ENCODE data around the gene CNNM4. TPM values are rescaled to one million over a fixed set of nuclear protein-coding genes. Genes with fewer than 3 reads are reported as not detected.

Gene CNNM4
- total and polyA plus RNA-seq, 2 of the 4 experiments (the other 2 are of a cell fraction): 2.0 to 4.1 TPM

DNA sequence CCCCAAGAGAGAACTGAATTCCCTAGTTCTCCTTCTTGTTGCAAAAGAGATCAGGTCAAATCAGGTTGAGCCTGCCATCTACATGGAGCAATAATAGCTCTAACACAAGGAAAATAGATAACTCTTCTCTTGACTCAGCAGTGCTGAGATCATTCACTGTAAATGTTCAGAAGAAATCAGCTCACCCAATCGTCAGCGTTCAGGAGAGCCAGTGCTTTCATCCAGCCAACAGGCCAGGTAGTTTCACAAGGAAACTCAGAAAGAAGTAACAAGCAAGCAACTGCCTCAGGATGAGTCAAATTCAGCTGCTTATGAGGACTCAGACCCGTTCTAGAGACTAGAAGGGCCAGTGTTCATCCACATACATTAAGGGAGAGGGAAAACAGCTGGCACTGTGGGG, 26.8 kb upstream of the CNNM4 start:
- intact Hi-C loops (cut with micrococcal nuclease) (no loop called here), dilution Hi-C loops (cut with HindIII; ENCODE audit: low sequenced_read_pairs, unreplicated experiment) (no loop called here), in situ Hi-C loops (cut with MboI; ENCODE audit: low sequenced_read_pairs) (no loop called here)
- Histone ChIP-seq H2AK9ac (replicated peaks; ENCODE audit: low read depth, low read length, poor library complexity) (no peak overlapping the region), H3K14ac (replicated peaks; ENCODE audit: low read depth, low read length) (no peak overlapping the region), H4K8ac (ENCODE audit: low read depth in 2 of 2, low read length in 2 of 2) (no peak overlapping the region), H4K91ac (ENCODE audit: insufficient read depth, low read depth, low read length) (no peak overlapping the region), H2BK5ac (ENCODE audit: low read depth, low read length, poor library complexity, severe bottlenecking) (no peak overlapping the region), H3K27me3 (ENCODE audit: control insufficient read depth, insufficient read depth, low read length) (no peaks in the 10 kb centered on the region), H3K56ac (ENCODE audit: extremely low read depth, insufficient read depth, low read length) (no peak overlapping the region), H4K5ac (ENCODE audit: low read depth, low read length) (no peak overlapping the region), H3K27ac (ENCODE audit: insufficient read depth, low read length) (no peak overlapping the region), H3K4me3 (ENCODE audit: insufficient read depth, low read depth, low read length) (no peak overlapping the region), H3K36me3 (ENCODE audit: control insufficient read depth, insufficient read depth, low read length) (peaks cover 34% of the 10 kb centered on the region), H3K4me2 (ENCODE audit: low read depth, low read length) (no peak overlapping the region), H3K9me1 (ENCODE audit: insufficient read depth, low read length) (no peaks in the 10 kb centered on the region), H3K4ac (ENCODE audit: low read depth, low read length) (no peak overlapping the region), H2AFZ (replicated peaks; ENCODE audit: low read length, poor library complexity) (no peak overlapping the region), H3K18ac (ENCODE audit: low read depth, low read length) (no peak overlapping the region), H4K20me1 (ENCODE audit: insufficient read depth, low read length) (no peaks in the 10 kb centered on the region), H3K4me1 (ENCODE audit: control insufficient read depth, insufficient read depth, low read length) (peaks cover 2% of the 10 kb centered on the region), H2BK15ac (ENCODE audit: low read depth, low read length) (no peak overlapping the region), H2BK120ac (ENCODE audit: low read depth, low read length) (no peak overlapping the region), H3K79me1 (ENCODE audit: low read depth in 1 of 2, low read length in 2 of 2) (peaks cover 25 to 32% of the 10 kb centered on the region in 2 experiments), H2AK5ac (ENCODE audit: low read depth, low read length) (no peak overlapping the region), H3K23ac (ENCODE audit: low read depth, low read length) (no peak overlapping the region), H3K9me3 (ENCODE audit: control insufficient read depth, insufficient read depth, low read length) (no peaks in the 10 kb centered on the region), H3K9ac (ENCODE audit: low read depth, low read length) (no peak overlapping the region), H2BK20ac (ENCODE audit: low read depth, low read length) (no peak overlapping the region)
- 93% methylated on average over 2 of the region's 3 CpGs; no CpG with 5 or more reads in 1 of the 2 experiments for WGBS, 2 experiments (ENCODE audit: extremely low coverage in 2 of 2, insufficient read length in 1 of 2)
- CTCF ChIA-PET: no interaction called here
- POLR2A ChIA-PET (ENCODE audit: unreplicated experiment): no interaction called here
- DNase-seq (no peak), ATAC-seq (ENCODE audit: low read depth) (no peak)
- TF ChIP-seq CEBPB (IDR thresholded peaks at IDR 0.05; ENCODE audit: low read depth, low read length) (no peak), NFE2L2 (IDR thresholded peaks at IDR 0.05; ENCODE audit: low read depth, low read length) (no peak), RFX5 (IDR thresholded peaks at IDR 0.05; ENCODE audit: low read depth, low read length) (no peak), RAD21 (IDR thresholded peaks at IDR 0.05; ENCODE audit: low read length) (no peak), MAZ (IDR thresholded peaks at IDR 0.05; ENCODE audit: borderline replicate concordance, low read depth, low read length) (no peak), POLR2A (IDR thresholded peaks at IDR 0.05; ENCODE audit: low read depth, low read length) (no peak), BHLHE40 (IDR thresholded peaks at IDR 0.05; ENCODE audit: low read depth, low read length) (no peak), MXI1 (IDR thresholded peaks at IDR 0.05; ENCODE audit: borderline replicate concordance, low read depth, low read length) (no peak), MAFK (IDR thresholded peaks at IDR 0.05; ENCODE audit: low read depth, low read length) (no peak), RCOR1 (IDR thresholded peaks at IDR 0.05; ENCODE audit: insufficient replicate concordance, low read length) (no peak), FOS (IDR thresholded peaks at IDR 0.05; ENCODE audit: low read depth, low read length) (no peak), CHD1 (IDR thresholded peaks at IDR 0.05; ENCODE audit: low read depth, low read length) (no peak), SMC3 (IDR thresholded peaks at IDR 0.05; ENCODE audit: low read depth, low read length) (no peak)
- TF ChIP-seq, protein P1, sequence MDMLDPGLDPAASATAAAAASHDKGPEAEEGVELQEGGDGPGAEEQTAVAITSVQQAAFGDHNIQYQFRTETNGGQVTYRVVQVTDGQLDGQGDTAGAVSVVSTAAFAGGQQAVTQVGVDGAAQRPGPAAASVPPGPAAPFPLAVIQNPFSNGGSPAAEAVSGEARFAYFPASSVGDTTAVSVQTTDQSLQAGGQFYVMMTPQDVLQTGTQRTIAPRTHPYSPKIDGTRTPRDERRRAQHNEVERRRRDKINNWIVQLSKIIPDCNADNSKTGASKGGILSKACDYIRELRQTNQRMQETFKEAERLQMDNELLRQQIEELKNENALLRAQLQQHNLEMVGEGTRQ (IDR thresholded peaks at IDR 0.05; ENCODE audit: low read depth, low read length): no peak
- TF ChIP-seq, protein P2, sequence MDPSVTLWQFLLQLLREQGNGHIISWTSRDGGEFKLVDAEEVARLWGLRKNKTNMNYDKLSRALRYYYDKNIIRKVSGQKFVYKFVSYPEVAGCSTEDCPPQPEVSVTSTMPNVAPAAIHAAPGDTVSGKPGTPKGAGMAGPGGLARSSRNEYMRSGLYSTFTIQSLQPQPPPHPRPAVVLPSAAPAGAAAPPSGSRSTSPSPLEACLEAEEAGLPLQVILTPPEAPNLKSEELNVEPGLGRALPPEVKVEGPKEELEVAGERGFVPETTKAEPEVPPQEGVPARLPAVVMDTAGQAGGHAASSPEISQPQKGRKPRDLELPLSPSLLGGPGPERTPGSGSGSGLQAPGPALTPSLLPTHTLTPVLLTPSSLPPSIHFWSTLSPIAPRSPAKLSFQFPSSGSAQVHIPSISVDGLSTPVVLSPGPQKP (IDR thresholded peaks at IDR 0.05; ENCODE audit: borderline replicate concordance, low read depth, low read length): no peak
- TF ChIP-seq, protein P3, sequence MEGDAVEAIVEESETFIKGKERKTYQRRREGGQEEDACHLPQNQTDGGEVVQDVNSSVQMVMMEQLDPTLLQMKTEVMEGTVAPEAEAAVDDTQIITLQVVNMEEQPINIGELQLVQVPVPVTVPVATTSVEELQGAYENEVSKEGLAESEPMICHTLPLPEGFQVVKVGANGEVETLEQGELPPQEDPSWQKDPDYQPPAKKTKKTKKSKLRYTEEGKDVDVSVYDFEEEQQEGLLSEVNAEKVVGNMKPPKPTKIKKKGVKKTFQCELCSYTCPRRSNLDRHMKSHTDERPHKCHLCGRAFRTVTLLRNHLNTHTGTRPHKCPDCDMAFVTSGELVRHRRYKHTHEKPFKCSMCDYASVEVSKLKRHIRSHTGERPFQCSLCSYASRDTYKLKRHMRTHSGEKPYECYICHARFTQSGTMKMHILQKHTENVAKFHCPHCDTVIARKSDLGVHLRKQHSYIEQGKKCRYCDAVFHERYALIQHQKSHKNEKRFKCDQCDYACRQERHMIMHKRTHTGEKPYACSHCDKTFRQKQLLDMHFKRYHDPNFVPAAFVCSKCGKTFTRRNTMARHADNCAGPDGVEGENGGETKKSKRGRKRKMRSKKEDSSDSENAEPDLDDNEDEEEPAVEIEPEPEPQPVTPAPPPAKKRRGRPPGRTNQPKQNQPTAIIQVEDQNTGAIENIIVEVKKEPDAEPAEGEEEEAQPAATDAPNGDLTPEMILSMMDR (conservative IDR thresholded peaks at IDR 0.05; ENCODE audit: low read depth, low read length): no peak
- BruUV-seq (replicated peaks): no TSS peak
